Measurements from ENCODE around the gene NAP1L5.

Gene NAP1L5

GRCh38 chr4:88697588-88698329 lies at the start of gene NAP1L5:
Gene NAP1L5 (minus strand): TSS chr4:88697829. CDS start chr4:88697754, 75 bp downstream.
- peak; percentile 55 for DNase-seq (ENCODE audit: low read depth)

GRCh38 chr4:88747351-88747750 lies 49.7 kb upstream of the NAP1L5 start:
- no peak for DNase-seq (ENCODE audit: low read depth)

- DNase-seq (ENCODE audit: low read depth): no peak
These were observed 48.6 kb upstream of the NAP1L5 start for GRCh38 chr4:88746206-88746605.

GRCh38 chr4:88745581-88746163 lies 48.0 kb upstream of the NAP1L5 start:
- DNase-seq (ENCODE audit: low read depth): no peak

- no peak for DNase-seq (ENCODE audit: low read depth)
These were observed 47.5 kb upstream of the NAP1L5 start for GRCh38 chr4:88745175-88745574.

- no peak for DNase-seq (ENCODE audit: low read depth)
These were observed 47.0 kb upstream of the NAP1L5 start for GRCh38 chr4:88744609-88745008.

- no peak for DNase-seq (ENCODE audit: low read depth)
These were observed 46.1 kb upstream of the NAP1L5 start for GRCh38 chr4:88743696-88744095.

GRCh38 chr4:88742561-88742960 lies 44.9 kb upstream of the NAP1L5 start:
- DNase-seq (ENCODE audit: low read depth): no peak

- DNase-seq (ENCODE audit: low read depth): no peak
These were observed 40.6 kb upstream of the NAP1L5 start for GRCh38 chr4:88738180-88738579.

- DNase-seq (ENCODE audit: low read depth): no peak
These were observed 39.8 kb upstream of the NAP1L5 start for GRCh38 chr4:88737307-88737941.

- no peak for DNase-seq (ENCODE audit: low read depth)
These were observed 38.6 kb upstream of the NAP1L5 start for GRCh38 chr4:88736264-88736663.

GRCh38 chr4:88735564-88735963 lies 37.9 kb upstream of the NAP1L5 start:
- no peak for DNase-seq (ENCODE audit: low read depth)

GRCh38 chr4:88734403-88734949 lies 36.8 kb upstream of the NAP1L5 start:
- DNase-seq (ENCODE audit: low read depth): no peak

- DNase-seq (ENCODE audit: low read depth): no peak
These were observed 35.2 kb upstream of the NAP1L5 start for GRCh38 chr4:88732714-88733368.

GRCh38 chr4:88731381-88731780 lies 33.8 kb upstream of the NAP1L5 start:
- DNase-seq (ENCODE audit: low read depth): no peak

- no peak for DNase-seq (ENCODE audit: low read depth)
These were observed 33.2 kb upstream of the NAP1L5 start for GRCh38 chr4:88730811-88731210.

- DNase-seq (ENCODE audit: low read depth): no peak
These were observed 31.6 kb upstream of the NAP1L5 start for GRCh38 chr4:88729146-88729760.

- DNase-seq (ENCODE audit: low read depth): no peak
These were observed 30.5 kb upstream of the NAP1L5 start for GRCh38 chr4:88728146-88728545.

GRCh38 chr4:88725986-88726385 lies 28.4 kb upstream of the NAP1L5 start:
- no peak for DNase-seq (ENCODE audit: low read depth)

- no peak for DNase-seq (ENCODE audit: low read depth)
These were observed 27.5 kb upstream of the NAP1L5 start for GRCh38 chr4:88725143-88725542.

GRCh38 chr4:88724406-88724805 lies 26.8 kb upstream of the NAP1L5 start:
- no peak for DNase-seq (ENCODE audit: low read depth)

GRCh38 chr4:88722828-88723227 lies 25.2 kb upstream of the NAP1L5 start:
- no peak for DNase-seq (ENCODE audit: low read depth)

Measured in activated T-helper 9 cell treated with anti-CD3 and anti-CD28 coated beads, Interleukin-2, amount 50 U/mL, for 16 hours (primary cell).